ENCODE data around the gene RADIL. TPM values are rescaled to one million over a fixed set of nuclear protein-coding genes. Genes with fewer than 3 reads are reported as not detected.
A peak's percentile ranks its signal among the peaks of the same experiment; 100 is the strongest.

RADIL gene
- total and polyA plus RNA-seq, 9 of the 15 experiments (the other 6 are each of a cell fraction or from before 2014, with no cell fraction given), result 0.06 to 8.1 (median 1.9) TPM; not detected in 1

DNA sequence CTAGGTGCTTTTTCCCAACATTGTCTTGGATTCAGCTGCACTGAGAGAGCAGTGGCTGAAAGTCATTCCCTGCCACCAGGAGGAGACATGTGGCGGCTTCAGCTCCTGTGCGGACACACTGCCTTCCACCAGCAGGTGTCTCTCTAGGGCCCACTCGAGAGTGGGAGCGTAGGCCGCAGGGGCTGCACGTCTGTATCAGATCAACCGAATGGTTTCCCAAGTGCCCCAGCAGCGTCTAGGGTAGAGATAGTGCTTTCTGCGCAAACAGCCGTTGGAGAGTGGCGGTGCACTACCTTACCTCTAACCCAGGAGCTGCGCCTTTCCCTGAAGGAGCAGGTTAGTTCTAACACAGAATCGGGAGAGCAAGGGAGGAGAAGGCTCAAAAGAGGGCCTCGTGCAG, 53.3 kb downstream of the RADIL start (continued):
- no peak for TF ChIP-seq ZNF764 (CRISPR knock-in tag; IDR thresholded peaks at IDR 0.05; ENCODE audit: low read depth)
- TF ChIP-seq ZNF436 (CRISPR knock-in tag; IDR thresholded peaks at IDR 0.05), result no peak
- no peak for TF ChIP-seq NCOA6 (IDR thresholded peaks at IDR 0.05)
- TF ChIP-seq PCBP2 (IDR thresholded peaks at IDR 0.05; ENCODE audit: low read depth, low read length, poor library complexity, severe bottlenecking), result no peak
- no peak for TF ChIP-seq ATF3 (IDR thresholded peaks at IDR 0.05)
- TF ChIP-seq ATF3 (CRISPR knock-in tag; conservative IDR thresholded peaks at IDR 0.05), result no peak
- TF ChIP-seq BHLHE40 (IDR thresholded peaks at IDR 0.05; ENCODE audit: low read length), result peak; percentile 15
- TF ChIP-seq, protein P1, sequence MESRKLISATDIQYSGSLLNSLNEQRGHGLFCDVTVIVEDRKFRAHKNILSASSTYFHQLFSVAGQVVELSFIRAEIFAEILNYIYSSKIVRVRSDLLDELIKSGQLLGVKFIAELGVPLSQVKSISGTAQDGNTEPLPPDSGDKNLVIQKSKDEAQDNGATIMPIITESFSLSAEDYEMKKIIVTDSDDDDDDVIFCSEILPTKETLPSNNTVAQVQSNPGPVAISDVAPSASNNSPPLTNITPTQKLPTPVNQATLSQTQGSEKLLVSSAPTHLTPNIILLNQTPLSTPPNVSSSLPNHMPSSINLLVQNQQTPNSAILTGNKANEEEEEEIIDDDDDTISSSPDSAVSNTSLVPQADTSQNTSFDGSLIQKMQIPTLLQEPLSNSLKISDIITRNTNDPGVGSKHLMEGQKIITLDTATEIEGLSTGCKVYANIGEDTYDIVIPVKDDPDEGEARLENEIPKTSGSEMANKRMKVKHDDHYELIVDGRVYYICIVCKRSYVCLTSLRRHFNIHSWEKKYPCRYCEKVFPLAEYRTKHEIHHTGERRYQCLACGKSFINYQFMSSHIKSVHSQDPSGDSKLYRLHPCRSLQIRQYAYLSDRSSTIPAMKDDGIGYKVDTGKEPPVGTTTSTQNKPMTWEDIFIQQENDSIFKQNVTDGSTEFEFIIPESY (CRISPR knock-in tag; IDR thresholded peaks at IDR 0.05), result peak; percentile 100
- TF ChIP-seq ZNF408 (CRISPR knock-in tag; IDR thresholded peaks at IDR 0.05; ENCODE audit: low read depth), result no peak
- TF ChIP-seq, protein P2, sequence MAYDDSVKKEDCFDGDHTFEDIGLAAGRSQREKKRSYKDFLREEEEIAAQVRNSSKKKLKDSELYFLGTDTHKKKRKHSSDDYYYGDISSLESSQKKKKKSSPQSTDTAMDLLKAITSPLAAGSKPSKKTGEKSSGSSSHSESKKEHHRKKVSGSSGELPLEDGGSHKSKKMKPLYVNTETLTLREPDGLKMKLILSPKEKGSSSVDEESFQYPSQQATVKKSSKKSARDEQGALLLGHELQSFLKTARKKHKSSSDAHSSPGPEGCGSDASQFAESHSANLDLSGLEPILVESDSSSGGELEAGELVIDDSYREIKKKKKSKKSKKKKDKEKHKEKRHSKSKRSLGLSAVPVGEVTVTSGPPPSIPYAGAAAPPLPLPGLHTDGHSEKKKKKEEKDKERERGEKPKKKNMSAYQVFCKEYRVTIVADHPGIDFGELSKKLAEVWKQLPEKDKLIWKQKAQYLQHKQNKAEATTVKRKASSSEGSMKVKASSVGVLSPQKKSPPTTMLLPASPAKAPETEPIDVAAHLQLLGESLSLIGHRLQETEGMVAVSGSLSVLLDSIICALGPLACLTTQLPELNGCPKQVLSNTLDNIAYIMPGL (CRISPR knock-in tag; IDR thresholded peaks at IDR 0.05), result peak; percentile 47; the same call in 1 of the 2 replicates
- TF ChIP-seq NR2C2 (CRISPR knock-in tag; IDR thresholded peaks at IDR 0.05), result 0 out of 2 replicates have a peak, but pooled peaks have one; percentile 58
- TF ChIP-seq NR2C2 (tag; IDR thresholded peaks at IDR 0.05), result no peak
- no peak for TF ChIP-seq ZNF778 (CRISPR knock-in tag; IDR thresholded peaks at IDR 0.05)
- TF ChIP-seq ARNT (IDR thresholded peaks at IDR 0.05), result no peak
- TF ChIP-seq MAX (CRISPR knock-in tag; IDR thresholded peaks at IDR 0.05), result peak; percentile 95
- TF ChIP-seq ZNF124 (CRISPR knock-in tag; IDR thresholded peaks at IDR 0.05), result no peak
- TF ChIP-seq, protein P3, sequence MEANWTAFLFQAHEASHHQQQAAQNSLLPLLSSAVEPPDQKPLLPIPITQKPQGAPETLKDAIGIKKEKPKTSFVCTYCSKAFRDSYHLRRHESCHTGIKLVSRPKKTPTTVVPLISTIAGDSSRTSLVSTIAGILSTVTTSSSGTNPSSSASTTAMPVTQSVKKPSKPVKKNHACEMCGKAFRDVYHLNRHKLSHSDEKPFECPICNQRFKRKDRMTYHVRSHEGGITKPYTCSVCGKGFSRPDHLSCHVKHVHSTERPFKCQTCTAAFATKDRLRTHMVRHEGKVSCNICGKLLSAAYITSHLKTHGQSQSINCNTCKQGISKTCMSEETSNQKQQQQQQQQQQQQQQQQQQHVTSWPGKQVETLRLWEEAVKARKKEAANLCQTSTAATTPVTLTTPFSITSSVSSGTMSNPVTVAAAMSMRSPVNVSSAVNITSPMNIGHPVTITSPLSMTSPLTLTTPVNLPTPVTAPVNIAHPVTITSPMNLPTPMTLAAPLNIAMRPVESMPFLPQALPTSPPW (CRISPR knock-in tag; IDR thresholded peaks at IDR 0.05), result no peak
- TF ChIP-seq HCFC1 (IDR thresholded peaks at IDR 0.05; ENCODE audit: low read depth, low read length), result peak; percentile 45; the same call in 1 of the 2 replicates
- no peak for TF ChIP-seq RNF2 (IDR thresholded peaks at IDR 0.05)
- no peak for TF ChIP-seq HNRNPK (IDR thresholded peaks at IDR 0.05; ENCODE audit: low read depth, low read length, poor library complexity, severe bottlenecking)
- no peak for TF ChIP-seq SRSF3 (IDR thresholded peaks at IDR 0.05; ENCODE audit: insufficient read depth, low read length)
- TF ChIP-seq CREM (IDR thresholded peaks at IDR 0.05; ENCODE audit: low read depth), result peak; percentile 78
- no peak for TF ChIP-seq ATF1 (CRISPR knock-in tag; IDR thresholded peaks at IDR 0.05)
- TF ChIP-seq ATF1 (tag; IDR thresholded peaks at IDR 0.05), result peak; percentile 58
